Sigmoid colon (tissue), 7 donors: Measurements from ENCODE around the gene WWC2. TPM values are rescaled to one million over a fixed set of nuclear protein-coding genes. Genes with fewer than 3 reads are reported as not detected.

Experiments used
- DNase-seq: peaks from one replicate; pipeline ENCODE4 v3.0.0-alpha.2; 2019
- H3K27ac ChIP-seq, 4 donors: fragments of 200-600 bp; sonication (generic); one replicate each; pipeline ENCODE4 v1.5.1; 2016 to 2019; ENCODE audit warnings: mild to moderate bottlenecking in 1 of 4
- H3K27me3 ChIP-seq, 3 donors: fragments of 200-600 bp; sonication (generic); one replicate each; pipeline ENCODE4 v1.5.1; 2019; ENCODE audit warnings: mild to moderate bottlenecking in 1 of 3
- H3K36me3 ChIP-seq, 4 donors: fragments of 200-600 bp; sonication (generic); one replicate each; pipeline ENCODE4 v1.5.1; 2016 to 2019
- H3K4me1 ChIP-seq, 4 donors: fragments of 200-600 bp; sonication (generic); one replicate each; pipeline ENCODE4 v1.5.1; 2017 to 2019
- H3K4me3 ChIP-seq, 4 donors: fragments of 200-600 bp; sonication (generic); one replicate each; pipeline ENCODE4 v1.5.1; 2017 to 2019; ENCODE audit warnings: mild to moderate bottlenecking in 2 of 4, moderate library complexity in 1 of 4
- H3K9me3 ChIP-seq, 4 donors: fragments of 200-600 bp in 3 of 4; sonication (generic) in 3 of 4; one replicate each; pipeline versions ENCODE4 v1.5.1 to v1.6.1; 2013 to 2019
- CTCF ChIP-seq, 4 experiments: fragments of 450-650 bp in 3 of 4; fragments of 200-600 bp in 1 of 4; IDR thresholded peaks; one replicate each; pipeline ENCODE4 v1.5.1; 2016 to 2019; ENCODE audit warnings: antibody characterized with exemption in 4 of 4, mild to moderate bottlenecking in 3 of 4, moderate library complexity in 2 of 4
- EP300 ChIP-seq, 4 donors: sonication (generic); formaldehyde crosslinking; IDR thresholded peaks; one replicate each; pipeline ENCODE4 v1.6.1; 2017; ENCODE audit warnings: antibody characterized with exemption in 4 of 4
- POLR2A ChIP-seq, 2 donors: fragments of 450-650 bp; IDR thresholded peaks; one replicate each; pipeline ENCODE4 v1.6.1; 2016; ENCODE audit warnings: antibody characterized with exemption in 2 of 2, mild to moderate bottlenecking in 2 of 2, moderate library complexity in 2 of 2
- POLR2AphosphoS5 ChIP-seq, 4 donors: sonication (generic); formaldehyde crosslinking; IDR thresholded peaks; one replicate each; pipeline ENCODE4 v1.6.1; 2017; ENCODE audit warnings: antibody characterized with exemption in 4 of 4
- WGBS, 2 donors: extraction: QIAGEN DNeasy Blood & Tissue Kit; methylation state at CpG; one replicate each; pipeline ENCODE4 v1.1.7; 2013; 5-methylcytosine and 5-hydroxymethylcytosine counted together
- intact Hi-C: fragments of 100-400 bp; cut with DNase I; formaldehyde crosslinking; loops from one replicate; pipeline ENCODE4 v1.15.1; 2023
- polyA plus RNA-seq, 3 donors: library from polyadenylated mRNA; stranded (reverse); fragments of 200-250 nt; gene quantifications; one replicate each; pipeline ENCODE4 v1.2.3, GENCODE V29; 2013
- total RNA-seq, 4 donors: library from RNA; depleted of rRNA; stranded (reverse); fragments of >200 nt; gene quantifications; one replicate each; pipeline ENCODE4 v1.1.0, GENCODE V29; 2016
- donor health status: healthy with polysubstance abuse.
- donor health status: Bipolar disorder and iron deficiency.
- donor health status: healthy.

Gene WWC2
- total and polyA plus RNA-seq, 7 donors: 1.2 to 53.5 (median 27.0) TPM

DNA sequence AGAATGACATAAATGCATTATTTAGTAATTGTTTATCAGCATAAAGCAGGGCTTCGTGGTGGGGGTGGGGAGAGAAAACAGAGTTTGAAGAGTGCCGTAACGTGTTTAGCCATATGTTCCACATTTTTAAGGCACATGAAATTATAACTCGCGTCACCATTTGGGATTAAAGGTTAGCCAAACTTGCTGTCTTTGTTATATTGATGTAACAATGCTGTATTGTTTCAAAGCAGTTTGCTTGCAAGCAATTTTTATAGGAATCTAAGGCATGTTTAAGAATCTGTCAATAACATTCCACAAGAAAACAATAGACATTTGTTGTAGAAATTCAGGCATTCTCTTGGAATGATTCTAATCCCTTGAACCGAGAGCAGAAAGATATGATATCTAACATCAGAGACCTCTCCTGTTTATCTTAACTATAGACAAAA lies 142.7 kb downstream of the WWC2 start:
- Histone ChIP-seq H3K9me3 (no peaks in the 10 kb centered on the region), H3K27ac (no peak overlapping the region), H3K27me3 (no peaks in the 10 kb centered on the region), H3K36me3 (peaks cover 0 to 39% (median 5%) of the 10 kb centered on the region in 4 donors), H3K4me3 (no peak overlapping the region), H3K4me1 (no peaks in the 10 kb centered on the region)
- TF ChIP-seq POLR2AphosphoS5 (IDR thresholded peaks at IDR 0.05) (no peak), CTCF (IDR thresholded peaks at IDR 0.05) (no peak), EP300 (IDR thresholded peaks at IDR 0.05) (no peak), POLR2A (IDR thresholded peaks at IDR 0.05) (no peak)
- intact Hi-C loops: no loop called here
- no peak for DNase-seq
- 11 to 65% methylated on average over 6 of the region's 6 CpGs for WGBS, 2 donors

DNA sequence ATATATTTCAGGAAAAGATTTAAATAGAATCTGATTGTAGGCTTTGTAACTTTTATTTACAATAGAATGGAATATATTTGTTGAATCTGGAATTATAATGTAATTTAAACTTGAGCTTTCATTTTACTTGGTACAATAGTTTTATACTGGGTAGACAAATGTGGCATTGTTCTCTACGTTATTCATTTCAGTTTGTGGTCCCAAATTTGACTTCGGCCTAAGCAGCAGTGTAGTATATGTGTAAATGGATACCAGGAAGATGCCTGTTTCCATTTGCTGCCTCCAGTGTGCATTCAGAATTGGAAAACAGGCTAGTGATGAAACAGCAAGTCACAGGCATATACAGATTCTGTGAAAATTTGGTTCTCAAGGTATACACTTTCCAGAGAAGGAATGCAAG lies 143.2 kb downstream of the WWC2 start:
- no peak for TF ChIP-seq POLR2A (IDR thresholded peaks at IDR 0.05)
- no peak for TF ChIP-seq POLR2AphosphoS5 (IDR thresholded peaks at IDR 0.05)
- no peak for TF ChIP-seq CTCF (IDR thresholded peaks at IDR 0.05)
- TF ChIP-seq EP300 (IDR thresholded peaks at IDR 0.05): no peak
- 23 to 66% methylated on average over 2 of the region's 2 CpGs for WGBS, 2 donors

GRCh38 chr4:183244019-183244418 lies 145.0 kb downstream of the WWC2 start:
- Histone ChIP-seq H3K27ac (no peak overlapping the region), H3K27me3 (no peaks in the 10 kb centered on the region), H3K36me3 (peaks cover 0 to 52% (median 5%) of the 10 kb centered on the region in 4 donors), H3K4me1 (no peaks in the 10 kb centered on the region), H3K4me3 (no peak overlapping the region), H3K9me3 (no peaks in the 10 kb centered on the region)
- no peak for DNase-seq
- WGBS, 2 donors: 88% methylated on average over 8 of the region's 8 CpGs
- intact Hi-C loops: no loop called here
- TF ChIP-seq POLR2A (IDR thresholded peaks at IDR 0.05): no peak

More for the DNA sequence above, 143.2 kb downstream of the WWC2 start:
- Histone ChIP-seq H3K9me3 (no peaks in the 10 kb centered on the region), H3K4me1 (no peaks in the 10 kb centered on the region), H3K27me3 (no peaks in the 10 kb centered on the region), H3K27ac (no peak overlapping the region), H3K4me3 (no peak overlapping the region), H3K36me3 (peaks cover 0 to 42% (median 5%) of the 10 kb centered on the region in 4 donors)
- intact Hi-C loops: no loop called here
- no peak for DNase-seq

GRCh38 chr4:183244506-183244905 lies 145.4 kb downstream of the WWC2 start:
- Histone ChIP-seq H3K27ac (no peak overlapping the region), H3K4me3 (no peak overlapping the region), H3K4me1 (no peaks in the 10 kb centered on the region), H3K27me3 (no peaks in the 10 kb centered on the region), H3K36me3 (peaks cover 0 to 55% (median 5%) of the 10 kb centered on the region in 4 donors), H3K9me3 (no peaks in the 10 kb centered on the region)
- intact Hi-C loops: no loop called here
- DNase-seq: no peak
- 87% methylated on average over 2 of the region's 2 CpGs for whole genome bisulfite sequencing, 2 donors
- no peak for TF ChIP-seq POLR2AphosphoS5 (IDR thresholded peaks at IDR 0.05)
- TF ChIP-seq EP300 (IDR thresholded peaks at IDR 0.05): no peak
- no peak for TF ChIP-seq POLR2A (IDR thresholded peaks at IDR 0.05)
- TF ChIP-seq CTCF (IDR thresholded peaks at IDR 0.05): no peak

GRCh38 chr4:183248201-183248600 lies 149.1 kb downstream of the WWC2 start:
- peaks cover 0 to 3% (median 0%) of the 10 kb centered on the region in 4 donors for H3K4me1 ChIP-seq
- intact Hi-C loops: no loop called here
- no peaks in the 10 kb centered on the region for H3K9me3 ChIP-seq
- H3K36me3 ChIP-seq: peaks cover 0 to 46% (median 0%) of the 10 kb centered on the region in 4 donors
- no peak overlapping the region for H3K27ac ChIP-seq
- no peak overlapping the region for H3K4me3 ChIP-seq
- no peak for TF ChIP-seq POLR2A (IDR thresholded peaks at IDR 0.05)
- no peak for TF ChIP-seq EP300 (IDR thresholded peaks at IDR 0.05)
- no peak for TF ChIP-seq POLR2AphosphoS5 (IDR thresholded peaks at IDR 0.05)
- TF ChIP-seq CTCF (IDR thresholded peaks at IDR 0.05): no peak
- no peaks in the 10 kb centered on the region for H3K27me3 ChIP-seq
- no peak for DNase-seq
- 94 to 95% methylated on average over 2 of the region's 2 CpGs for WGBS, 2 donors
